SK-N-SH (cell line): ENCODE measurements around the gene ACSL6. TPM values are rescaled to one million over a fixed set of nuclear protein-coding genes. Genes with fewer than 3 reads are reported as not detected.

Experiments used
- CTCF ChIA-PET: fragments of 300-600, 350-600 bp; formaldehyde crosslinking; extraction: SDS; loops from one replicate; lab custom pipeline; 2021; lab: Yijun Ruan, JAX
- POLR2A ChIA-PET: fragments of 350-600 bp; sonication (Branson Sonifier 250); formaldehyde crosslinking; extraction: SDS; loops from one replicate; lab custom pipeline; 2020; ENCODE audit warnings: antibody characterized with exemption, inconsistent platforms; lab: Yijun Ruan, JAX
- DNase-seq: peaks from one replicate; pipeline ENCODE4 v3.0.0; 2012
- H2AFZ ChIP-seq: fragments of 200-600 bp; sonication (generic); 2 replicates; pipeline ENCODE4 v1.8.1; 2016; ENCODE audit warnings: antibody characterized with exemption, mild to moderate bottlenecking, low read depth
- H3F3A ChIP-seq: fragments of 200-600 bp; sonication (generic); replicated peaks from 2 replicates; pipeline ENCODE3; 2016; ENCODE audit warnings: antibody characterized with exemption, mild to moderate bottlenecking; ENCODE audit not compliant: insufficient read depth
- H3K27ac ChIP-seq, 2 experiments: fragments of 200-500 bp in 1 of 2; fragments of 200-600 bp in 1 of 2; sonication (Bioruptor generic) in 1 of 2; sonication (generic), shearing (Covaris generic) in 1 of 2; 2 replicates each; pipeline versions ENCODE4 v1.5.1 to v1.6.1; 2014 to 2016; ENCODE audit warnings: low read depth in 2 of 2, inconsistent platforms in 1 of 2, low read length in 1 of 2, mild to moderate bottlenecking in 1 of 2, mixed read lengths in 1 of 2
- H3K27me3 ChIP-seq: fragments of 200-600 bp; sonication (generic), shearing (Covaris generic); 2 replicates; pipeline ENCODE4 v1.6.1; 2016; ENCODE audit warnings: mixed run types; ENCODE audit not compliant: insufficient read depth
- H3K36me3 ChIP-seq, 2 experiments: fragments of 200-500 bp in 1 of 2; fragments of 200-600 bp in 1 of 2; sonication (Bioruptor generic) in 1 of 2; sonication (generic) in 1 of 2; replicated peaks in 1 of 2; 2 replicates each; pipeline versions ENCODE3 to v1.5.1; 2014 to 2016; ENCODE audit warnings: low read length in 1 of 2, mild to moderate bottlenecking in 1 of 2; ENCODE audit not compliant: insufficient read depth in 2 of 2, control insufficient read depth in 1 of 2
- H3K4me1 ChIP-seq, 2 experiments: fragments of 200-500 bp in 1 of 2; fragments of 200-600 bp in 1 of 2; sonication (Bioruptor generic) in 1 of 2; sonication (generic), shearing (Covaris generic) in 1 of 2; 2 replicates each; pipeline versions ENCODE4 v1.5.1 to v1.6.1; 2014 to 2016; ENCODE audit warnings: low read depth in 1 of 2, low read length in 1 of 2, mixed run types in 1 of 2; ENCODE audit not compliant: insufficient read depth in 2 of 2, control insufficient read depth in 1 of 2
- H3K4me2 ChIP-seq: fragments of 200-600 bp; sonication (generic), shearing (Covaris generic); 2 replicates; pipeline ENCODE4 v1.6.1; 2017; ENCODE audit warnings: mixed run types
- H3K4me3 ChIP-seq, 2 experiments: fragments of 200-500 bp in 1 of 2; fragments of 200-600 bp in 1 of 2; sonication (Bioruptor generic) in 1 of 2; sonication (generic), shearing (Covaris generic) in 1 of 2; 2 replicates each; pipeline versions ENCODE4 v1.5.1 to v1.8.1; 2014 to 2016; ENCODE audit warnings: low read depth in 2 of 2, inconsistent platforms in 1 of 2, low read length in 1 of 2, mild to moderate bottlenecking in 1 of 2, mixed read lengths in 1 of 2, moderate library complexity in 1 of 2
- H3K79me2 ChIP-seq: fragments of 200-600 bp; sonication (generic); 2 replicates; pipeline ENCODE4 v1.8.1; 2017; ENCODE audit warnings: mild to moderate bottlenecking; ENCODE audit not compliant: insufficient read depth
- H3K9ac ChIP-seq: fragments of 200-600 bp; sonication (generic); 2 replicates; pipeline ENCODE4 v1.6.1; 2017; ENCODE audit warnings: mixed run types
- H3K9me2 ChIP-seq: fragments of 200-600 bp; sonication (generic); 2 replicates; pipeline ENCODE4 v1.6.1; 2017; ENCODE audit warnings: mixed run types
- H3K9me3 ChIP-seq: fragments of 200-600 bp; sonication (generic); 2 replicates; pipeline ENCODE4 v1.6.1; 2017; ENCODE audit warnings: mixed run types, mild to moderate bottlenecking, moderate library complexity
- H4K20me1 ChIP-seq: fragments of 200-600 bp; sonication (generic); 2 replicates; pipeline ENCODE4 v1.6.1; 2017; ENCODE audit warnings: mild to moderate bottlenecking, mixed run types; ENCODE audit not compliant: insufficient read depth
- ELF1 ChIP-seq: IDR thresholded peaks from 2 replicates; pipeline ENCODE4 v1.4.0; 2012
- FOSL2 ChIP-seq: IDR thresholded peaks from 2 replicates; pipeline ENCODE4 v1.4.0; 2012; ENCODE audit warnings: low read depth, mild to moderate bottlenecking, moderate library complexity, borderline replicate concordance
- FOXM1 ChIP-seq: IDR thresholded peaks from 2 replicates; pipeline ENCODE4 v1.4.0; 2012; ENCODE audit warnings: low read depth, mild to moderate bottlenecking
- GABPA ChIP-seq: IDR thresholded peaks from 2 replicates; pipeline ENCODE4 v1.4.0; 2012; ENCODE audit warnings: low read depth, mild to moderate bottlenecking
- GATA2 ChIP-seq: sonication (generic); formaldehyde crosslinking; IDR thresholded peaks from 2 replicates; pipeline ENCODE4 v1.5.0; 2020; ENCODE audit warnings: mild to moderate bottlenecking, missing genetic modification reagents
- MEF2A ChIP-seq: IDR thresholded peaks from 2 replicates; pipeline ENCODE4 v1.4.0; 2012; ENCODE audit warnings: low read depth, borderline replicate concordance
- MXI1 ChIP-seq: IDR thresholded peaks from 2 replicates; pipeline ENCODE4 v1.6.1; 2012; ENCODE audit warnings: mild to moderate bottlenecking, low read depth, low read length, improper control_type of control experiment
- NFIC ChIP-seq: IDR thresholded peaks from 2 replicates; pipeline ENCODE4 v1.4.0; 2012; ENCODE audit warnings: borderline replicate concordance
- NRF1 ChIP-seq: IDR thresholded peaks from 2 replicates; pipeline ENCODE4 v1.6.1; 2012; ENCODE audit warnings: low read depth, mild to moderate bottlenecking, low read length
- RAD21 ChIP-seq: IDR thresholded peaks from 2 replicates; pipeline ENCODE4 v1.6.1; 2012; ENCODE audit warnings: mild to moderate bottlenecking, low read length
- TAF1 ChIP-seq: IDR thresholded peaks from 2 replicates; pipeline ENCODE4 v1.6.1; 2012; ENCODE audit warnings: low read depth, mild to moderate bottlenecking, low read length, moderate library complexity, borderline replicate concordance
- TCF12 ChIP-seq: IDR thresholded peaks from 2 replicates; pipeline ENCODE4 v1.4.0; 2012
- TEAD4 ChIP-seq: IDR thresholded peaks from 2 replicates; pipeline ENCODE4 v1.4.0; 2012; ENCODE audit warnings: mild to moderate bottlenecking, borderline replicate concordance; ENCODE audit not compliant: insufficient read depth
- YY1 ChIP-seq: IDR thresholded peaks from 2 replicates; pipeline ENCODE4 v1.4.0; 2012; ENCODE audit warnings: low read depth, mild to moderate bottlenecking
- WGBS: methylation state at CpG from one replicate; pipeline ENCODE4 v1.1.6; 2017; ENCODE audit warnings: low lambda C conversion rate; 5-methylcytosine and 5-hydroxymethylcytosine counted together
- polyA plus RNA-seq, 3 experiments: library from polyadenylated mRNA; depleted of rRNA; stranded (reverse); fragments of >200 nt; gene quantifications; 2 replicates each; pipeline ENCODE4 v1.2.3, GENCODE V29; 2012
- TF ChIP-seq, protein P1 (sequence below): IDR thresholded peaks from 2 replicates; pipeline ENCODE4 v1.4.0; 2012; ENCODE audit warnings: low read depth, borderline replicate concordance
- TF ChIP-seq, protein P2 (sequence below): IDR thresholded peaks from 2 replicates; pipeline ENCODE4; 2012
- TF ChIP-seq, protein P3 (sequence below): IDR thresholded peaks from 2 replicates; pipeline ENCODE4 v1.4.0; 2012; ENCODE audit warnings: low read depth, borderline replicate concordance
- TF ChIP-seq, protein P4 (sequence below): fragments of 150-350 bp; IDR thresholded peaks from 2 replicates; pipeline ENCODE4 v1.6.1; 2017; ENCODE audit warnings: antibody characterized with exemption, low read length, low read depth, borderline replicate concordance

Gene ACSL6
- polyA plus RNA-seq, 1 of the 3 experiments (the other 2 are of a cell fraction), result 0.46 TPM

DNA sequence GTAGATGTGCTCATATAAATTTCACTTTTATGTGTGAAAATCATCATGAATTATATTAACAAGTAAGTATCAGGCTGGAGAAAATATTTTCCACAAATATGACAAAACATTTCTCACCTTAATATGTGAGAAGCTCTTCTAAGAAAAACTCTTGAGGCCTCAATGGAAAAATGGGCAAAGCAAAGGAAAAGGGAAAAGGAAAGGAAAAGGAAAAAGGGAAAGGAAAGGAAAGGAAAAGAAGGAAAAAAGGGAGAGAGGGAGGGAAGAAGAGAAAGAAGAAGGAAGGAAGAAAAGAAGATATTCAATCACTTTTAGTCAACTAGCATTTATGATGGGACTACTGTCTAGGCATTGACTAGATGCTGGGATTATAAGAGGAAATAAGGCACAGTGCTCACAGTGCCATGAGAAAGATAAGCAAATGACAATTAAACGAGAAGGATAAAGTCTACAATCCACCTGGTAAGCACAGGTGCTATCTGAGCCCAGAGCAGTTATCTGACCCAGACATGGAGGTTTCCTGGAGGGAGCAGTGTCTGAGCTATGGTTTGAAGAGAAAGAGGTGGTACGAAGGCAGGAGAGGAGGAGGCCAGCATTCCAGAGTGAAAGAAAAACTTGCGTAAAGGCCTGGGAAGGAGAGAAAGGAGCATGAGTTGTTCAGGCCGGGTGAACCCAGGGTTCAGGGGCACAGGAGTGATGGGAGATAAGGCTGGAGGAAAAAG, 18.3 kb upstream of the ACSL6 start:
- no peak overlapping the region for H2AFZ ChIP-seq
- no peaks in the 10 kb centered on the region for H3F3A ChIP-seq
- no peaks in the 10 kb centered on the region for H4K20me1 ChIP-seq
- no peaks in the 10 kb centered on the region for H3K9me2 ChIP-seq
- no peaks in the 10 kb centered on the region for H3K9me3 ChIP-seq
- CTCF ChIA-PET, result interaction anchor here (0.7 to 1.3 kb wide), 2 partner anchors 33 to 440 kb away, joined by 3 to 5 read pairs; no protein-coding TSS in a partner anchor
- POLR2A ChIA-PET, result no interaction called here
- no peaks in the 10 kb centered on the region for H3K36me3 ChIP-seq
- H3K79me2 ChIP-seq, result no peaks in the 10 kb centered on the region
- peaks cover 0 to 2% of the 10 kb centered on the region in 2 experiments; a peak in 1 of 4 replicates for H3K4me1 ChIP-seq
- no peaks in the 10 kb centered on the region for H3K27me3 ChIP-seq
- WGBS, result 31% methylated on average over 4 of the region's 4 CpGs
- H3K9ac ChIP-seq, result no peak overlapping the region
- H3K4me2 ChIP-seq, result no peak overlapping the region
- H3K27ac ChIP-seq, result no peak overlapping the region
- H3K4me3 ChIP-seq, result no peak overlapping the region
- no peak for TF ChIP-seq GABPA
- no peak for DNase-seq

DNA sequence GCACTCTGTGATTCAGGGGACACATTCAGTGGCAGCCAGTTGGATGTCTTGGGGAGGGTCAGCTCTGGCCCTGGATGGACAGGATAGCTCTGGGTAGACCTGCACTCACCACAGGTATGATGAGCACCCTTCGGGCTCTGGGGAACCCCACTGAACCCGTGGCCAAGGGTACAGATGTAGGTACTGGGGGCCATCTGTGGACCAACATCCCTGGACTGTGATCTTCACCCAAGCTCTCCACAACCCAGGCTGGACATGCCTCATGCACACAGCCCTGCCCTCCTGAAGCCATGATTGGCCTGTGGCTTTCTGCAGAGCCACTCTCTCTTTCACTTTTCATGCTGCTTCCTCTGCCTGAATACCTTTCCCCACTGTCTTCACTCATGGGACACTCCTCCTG, 15.6 kb upstream of the ACSL6 start:
- no peaks in the 10 kb centered on the region for H3K79me2 ChIP-seq
- H3K27ac ChIP-seq, result no peak overlapping the region
- H3K27me3 ChIP-seq, result no peaks in the 10 kb centered on the region
- no peaks in the 10 kb centered on the region for H3K9me2 ChIP-seq
- POLR2A ChIA-PET, result no interaction called here
- H3F3A ChIP-seq, result no peaks in the 10 kb centered on the region
- no peaks in the 10 kb centered on the region for H3K36me3 ChIP-seq
- H3K9me3 ChIP-seq, result no peaks in the 10 kb centered on the region
- TF ChIP-seq GATA2 (CRISPR knock-in tag), result no peak
- no peak for TF ChIP-seq TEAD4
- TF ChIP-seq YY1, result no peak
- no peak for TF ChIP-seq NRF1
- TF ChIP-seq, all 33 proteins: peak for 0
- CTCF ChIA-PET, result no interaction called here
- no peaks in the 10 kb centered on the region for H4K20me1 ChIP-seq
- 17% methylated on average over 2 of the region's 2 CpGs for WGBS
- no peak overlapping the region for H3K4me3 ChIP-seq
- H2AFZ ChIP-seq, result no peak overlapping the region
- DNase-seq, result no peak
- H3K4me2 ChIP-seq, result no peak overlapping the region
- H3K9ac ChIP-seq, result no peak overlapping the region
- peaks cover 0 to 2% of the 10 kb centered on the region in 2 experiments; a peak in 1 of 4 replicates for H3K4me1 ChIP-seq

DNA sequence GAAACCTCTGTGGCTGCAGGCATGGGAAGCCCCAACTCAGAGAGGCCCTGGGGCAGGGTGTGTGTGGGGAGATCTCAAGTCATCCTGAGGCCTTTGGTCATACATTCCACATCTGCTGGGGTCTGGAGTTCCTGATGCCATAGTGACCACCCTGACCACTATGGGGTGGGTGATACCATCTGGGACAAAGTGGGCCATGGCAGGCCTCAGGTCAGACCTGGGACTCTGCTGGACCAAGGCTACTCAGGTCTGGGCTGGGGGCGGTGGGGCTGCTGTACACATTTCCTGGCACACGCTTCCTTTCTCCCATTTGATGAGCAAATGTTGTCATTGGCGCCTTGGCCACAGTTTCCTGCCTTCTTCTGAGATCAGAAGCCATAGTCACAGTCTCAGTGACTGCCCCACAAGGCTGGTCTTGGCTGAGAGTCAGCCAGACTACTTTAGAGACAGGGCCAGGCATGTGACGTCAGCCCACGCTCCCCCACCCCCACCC, 15.1 kb upstream of the ACSL6 start:
- H3K4me2 ChIP-seq, result no peak overlapping the region
- H3F3A ChIP-seq, result no peaks in the 10 kb centered on the region
- H3K4me3 ChIP-seq, result no peak overlapping the region
- H3K79me2 ChIP-seq, result no peaks in the 10 kb centered on the region
- ChIA-PET POLR2A (no interaction called here), CTCF (no interaction called here)
- H3K9me2 ChIP-seq, result no peaks in the 10 kb centered on the region
- peaks cover 0 to 2% of the 10 kb centered on the region in 2 experiments; a peak in 1 of 4 replicates for H3K4me1 ChIP-seq
- no peak for DNase-seq
- no peak overlapping the region for H3K9ac ChIP-seq
- no peaks in the 10 kb centered on the region for H3K36me3 ChIP-seq
- no peaks in the 10 kb centered on the region for H3K9me3 ChIP-seq
- H4K20me1 ChIP-seq, result no peaks in the 10 kb centered on the region
- H2AFZ ChIP-seq, result no peak overlapping the region
- no peaks in the 10 kb centered on the region for H3K27me3 ChIP-seq
- 49% methylated on average over 2 of the region's 5 CpGs for WGBS
- H3K27ac ChIP-seq, result no peak overlapping the region
- no peak for TF ChIP-seq FOSL2
- TF ChIP-seq, protein P1, sequence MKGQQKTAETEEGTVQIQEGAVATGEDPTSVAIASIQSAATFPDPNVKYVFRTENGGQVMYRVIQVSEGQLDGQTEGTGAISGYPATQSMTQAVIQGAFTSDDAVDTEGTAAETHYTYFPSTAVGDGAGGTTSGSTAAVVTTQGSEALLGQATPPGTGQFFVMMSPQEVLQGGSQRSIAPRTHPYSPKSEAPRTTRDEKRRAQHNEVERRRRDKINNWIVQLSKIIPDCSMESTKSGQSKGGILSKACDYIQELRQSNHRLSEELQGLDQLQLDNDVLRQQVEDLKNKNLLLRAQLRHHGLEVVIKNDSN, result no peak
- TF ChIP-seq, protein P2, sequence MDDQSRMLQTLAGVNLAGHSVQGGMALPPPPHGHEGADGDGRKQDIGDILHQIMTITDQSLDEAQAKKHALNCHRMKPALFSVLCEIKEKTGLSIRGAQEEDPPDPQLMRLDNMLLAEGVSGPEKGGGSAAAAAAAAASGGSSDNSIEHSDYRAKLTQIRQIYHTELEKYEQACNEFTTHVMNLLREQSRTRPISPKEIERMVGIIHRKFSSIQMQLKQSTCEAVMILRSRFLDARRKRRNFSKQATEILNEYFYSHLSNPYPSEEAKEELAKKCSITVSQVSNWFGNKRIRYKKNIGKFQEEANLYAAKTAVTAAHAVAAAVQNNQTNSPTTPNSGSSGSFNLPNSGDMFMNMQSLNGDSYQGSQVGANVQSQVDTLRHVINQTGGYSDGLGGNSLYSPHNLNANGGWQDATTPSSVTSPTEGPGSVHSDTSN, result no peak
- TF ChIP-seq, protein P3, sequence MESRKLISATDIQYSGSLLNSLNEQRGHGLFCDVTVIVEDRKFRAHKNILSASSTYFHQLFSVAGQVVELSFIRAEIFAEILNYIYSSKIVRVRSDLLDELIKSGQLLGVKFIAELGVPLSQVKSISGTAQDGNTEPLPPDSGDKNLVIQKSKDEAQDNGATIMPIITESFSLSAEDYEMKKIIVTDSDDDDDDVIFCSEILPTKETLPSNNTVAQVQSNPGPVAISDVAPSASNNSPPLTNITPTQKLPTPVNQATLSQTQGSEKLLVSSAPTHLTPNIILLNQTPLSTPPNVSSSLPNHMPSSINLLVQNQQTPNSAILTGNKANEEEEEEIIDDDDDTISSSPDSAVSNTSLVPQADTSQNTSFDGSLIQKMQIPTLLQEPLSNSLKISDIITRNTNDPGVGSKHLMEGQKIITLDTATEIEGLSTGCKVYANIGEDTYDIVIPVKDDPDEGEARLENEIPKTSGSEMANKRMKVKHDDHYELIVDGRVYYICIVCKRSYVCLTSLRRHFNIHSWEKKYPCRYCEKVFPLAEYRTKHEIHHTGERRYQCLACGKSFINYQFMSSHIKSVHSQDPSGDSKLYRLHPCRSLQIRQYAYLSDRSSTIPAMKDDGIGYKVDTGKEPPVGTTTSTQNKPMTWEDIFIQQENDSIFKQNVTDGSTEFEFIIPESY, result no peak
- no peak for TF ChIP-seq RAD21
- no peak for TF ChIP-seq TAF1
- TF ChIP-seq MEF2A, result no peak
- no peak for TF ChIP-seq FOXM1
- TF ChIP-seq, protein P4, sequence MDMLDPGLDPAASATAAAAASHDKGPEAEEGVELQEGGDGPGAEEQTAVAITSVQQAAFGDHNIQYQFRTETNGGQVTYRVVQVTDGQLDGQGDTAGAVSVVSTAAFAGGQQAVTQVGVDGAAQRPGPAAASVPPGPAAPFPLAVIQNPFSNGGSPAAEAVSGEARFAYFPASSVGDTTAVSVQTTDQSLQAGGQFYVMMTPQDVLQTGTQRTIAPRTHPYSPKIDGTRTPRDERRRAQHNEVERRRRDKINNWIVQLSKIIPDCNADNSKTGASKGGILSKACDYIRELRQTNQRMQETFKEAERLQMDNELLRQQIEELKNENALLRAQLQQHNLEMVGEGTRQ, result no peak
- TF ChIP-seq ELF1, result no peak
- TF ChIP-seq YY1, result no peak
- TF ChIP-seq MXI1, result no peak
- no peak for TF ChIP-seq NFIC
- no peak for TF ChIP-seq TCF12
- no peak for TF ChIP-seq TEAD4
